Activated CD8-positive, alpha-beta memory T cell treated with anti-CD3 and anti-CD28 coated beads for 48 hours (primary cell): ENCODE results near the gene FMNL2.

Source experiments
- DNase-seq, 3 experiments: peaks; one replicate each; pipeline ENCODE4 v3.0.0-alpha.2; 2020; ENCODE audit warnings: low read depth in 2 of 3, low spot score in 2 of 3

Gene FMNL2

GRCh38 chr2:152644189-152644873 lies 309.4 kb downstream of the FMNL2 start:
- DNase-seq: no peak

DNA sequence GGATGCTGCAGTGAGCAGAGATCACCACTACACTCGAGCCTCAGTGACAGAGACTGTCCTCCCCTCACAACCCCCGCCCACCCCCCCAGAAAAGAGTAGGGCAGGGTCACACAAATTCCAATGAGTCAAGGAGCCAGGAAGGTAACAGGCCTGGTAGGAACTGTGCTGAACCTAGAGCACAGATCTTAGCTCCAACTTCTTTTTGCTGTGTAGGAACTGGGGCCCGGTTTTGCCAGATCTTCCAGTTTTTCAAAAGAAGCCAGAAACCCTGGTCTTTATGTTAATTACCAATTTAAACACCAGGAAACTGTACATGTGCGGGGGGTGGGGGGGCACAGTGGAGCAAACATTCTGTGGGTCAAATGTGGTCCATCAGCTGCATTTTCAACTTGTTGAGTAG lies 311.3 kb downstream of the FMNL2 start:
- no peak for DNase-seq

- DNase-seq: no peak
Observed at GRCh38 chr2:152646775-152647174, 311.8 kb downstream of the FMNL2 start.

DNA sequence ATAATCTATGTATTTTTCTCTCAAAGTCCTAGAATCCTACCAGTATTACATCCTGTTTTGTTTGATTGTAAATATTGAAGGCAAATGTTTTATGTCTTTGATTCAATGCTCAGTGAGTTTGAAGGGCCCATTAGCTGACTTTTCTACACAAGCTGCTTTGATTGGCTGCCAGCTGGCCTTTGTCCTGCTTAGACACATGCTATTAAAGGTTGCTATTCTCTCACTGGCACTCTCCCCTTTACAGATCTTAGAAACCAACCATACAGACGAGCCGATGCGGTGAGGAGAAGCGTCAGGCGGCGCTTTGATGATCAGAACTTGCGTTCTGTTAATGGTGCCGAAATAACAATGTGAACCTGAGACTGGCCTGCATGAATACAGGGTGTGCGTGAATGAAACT lies 312.6 kb downstream of the FMNL2 start:
- DNase-seq: no peak

- no peak for DNase-seq
Observed at GRCh38 chr2:152648336-152648735, 313.4 kb downstream of the FMNL2 start.

DNA sequence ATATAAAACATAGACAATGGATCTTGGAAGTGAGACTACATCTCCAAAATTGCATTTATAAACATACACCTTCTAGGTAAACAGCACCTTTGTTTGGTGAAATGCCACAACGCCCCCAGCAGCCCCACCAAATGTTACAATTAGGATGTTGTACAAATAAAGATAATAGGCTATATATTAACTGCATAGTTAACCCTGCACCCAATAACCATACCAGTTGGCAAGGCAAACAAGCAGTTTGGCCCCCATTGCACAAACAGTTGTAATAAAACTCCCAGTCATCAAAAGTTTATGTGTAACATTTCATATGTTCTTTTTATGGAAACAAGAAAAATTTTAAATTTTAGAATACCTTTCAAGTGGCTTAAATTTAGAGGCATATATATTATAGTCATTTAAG lies 315.0 kb downstream of the FMNL2 start:
- DNase-seq: no peak

GRCh38 chr2:152650768-152651371 lies 315.9 kb downstream of the FMNL2 start:
- no peak for DNase-seq

DNA sequence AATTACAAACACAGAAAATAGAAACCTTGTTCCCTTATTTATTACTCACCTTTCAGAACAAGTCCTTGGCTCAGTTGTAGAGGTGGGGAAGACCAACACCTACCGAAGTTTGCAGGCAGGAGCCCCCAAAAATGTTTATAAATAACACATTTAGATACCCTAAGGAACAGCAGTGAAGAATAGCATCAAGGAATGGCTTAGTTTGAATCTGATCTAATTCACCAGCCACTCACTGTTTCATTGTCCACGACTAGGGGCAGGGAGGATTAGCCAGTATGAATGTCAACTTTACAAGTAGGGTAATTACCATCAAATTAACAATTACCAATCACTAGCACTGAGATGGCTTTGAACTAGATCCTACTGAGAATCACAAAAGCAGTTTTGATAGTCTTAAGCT lies 316.9 kb downstream of the FMNL2 start:
- DNase-seq: no peak

DNA sequence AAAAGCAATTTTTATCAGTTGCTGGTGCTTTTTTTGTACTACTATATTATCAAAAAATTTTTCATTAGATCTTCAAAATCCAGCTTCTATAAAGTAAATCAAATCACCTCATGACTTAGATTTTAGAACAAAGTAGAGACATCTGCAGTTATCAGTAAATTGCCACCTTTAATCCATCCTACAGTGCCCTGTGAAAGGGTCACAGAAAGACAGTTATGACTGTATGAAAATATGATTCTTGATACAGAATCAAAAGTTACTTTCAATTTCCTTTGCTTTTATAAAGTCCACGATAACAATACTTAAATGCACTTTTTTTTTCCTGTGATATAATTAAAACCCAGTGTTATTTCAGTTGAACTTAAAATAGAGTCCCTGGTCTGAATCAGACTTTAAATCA lies 320.9 kb downstream of the FMNL2 start:
- no peak for DNase-seq

- no peak for DNase-seq
Observed at GRCh38 chr2:152657043-152657442, 322.1 kb downstream of the FMNL2 start.

- no peak for DNase-seq
Observed at GRCh38 chr2:152658221-152658620, 323.2 kb downstream of the FMNL2 start.

GRCh38 chr2:152661076-152661475 lies 326.1 kb downstream of the FMNL2 start:
- no peak for DNase-seq

- DNase-seq: no peak
Observed at GRCh38 chr2:152664725-152665124, 329.8 kb downstream of the FMNL2 start.

DNA sequence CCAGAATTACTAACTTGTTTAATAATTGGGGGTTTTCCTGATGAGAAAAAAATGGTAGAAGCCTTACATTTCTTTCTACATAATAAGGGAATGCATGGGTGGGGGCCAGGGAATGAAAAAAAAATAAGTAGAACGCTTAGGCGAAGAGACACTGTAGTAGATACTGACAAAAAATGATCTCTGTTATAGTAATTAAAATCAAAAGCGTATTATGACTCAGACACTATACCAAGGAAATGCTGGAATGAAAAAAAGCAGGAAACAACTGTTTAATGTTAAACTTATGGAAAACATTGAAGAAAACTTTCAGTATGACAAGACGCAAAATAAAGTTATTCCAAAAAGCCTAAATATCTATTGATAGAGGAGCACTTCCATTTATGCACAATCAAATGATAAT lies 339.4 kb downstream of the FMNL2 start:
- DNase-seq: no peak

GRCh38 chr2:152676461-152676860 lies 341.5 kb downstream of the FMNL2 start:
- DNase-seq: no peak

- DNase-seq: no peak
Observed at GRCh38 chr2:152678808-152679207, 343.8 kb downstream of the FMNL2 start.

- no peak for DNase-seq
Observed at GRCh38 chr2:152682663-152683062, 347.7 kb downstream of the FMNL2 start.

DNA sequence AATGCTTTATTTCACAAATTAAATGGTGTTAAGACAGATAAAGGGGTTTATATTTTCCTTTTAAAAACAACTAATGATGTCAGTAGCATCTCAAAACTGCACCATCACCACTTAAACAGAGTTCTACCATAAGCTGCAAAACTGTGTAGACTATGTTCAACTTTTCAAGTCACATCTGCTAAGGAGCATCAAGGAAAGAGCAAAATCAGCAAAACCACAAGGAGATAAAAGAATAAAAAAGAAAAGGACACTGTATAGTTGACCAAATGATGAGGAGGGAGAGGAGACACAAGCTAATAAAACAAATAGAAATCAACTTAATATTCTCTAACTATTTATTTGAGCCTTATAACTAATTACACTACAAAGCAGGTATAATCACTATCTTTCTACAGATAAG lies 348.4 kb downstream of the FMNL2 start:
- no peak for DNase-seq

DNA sequence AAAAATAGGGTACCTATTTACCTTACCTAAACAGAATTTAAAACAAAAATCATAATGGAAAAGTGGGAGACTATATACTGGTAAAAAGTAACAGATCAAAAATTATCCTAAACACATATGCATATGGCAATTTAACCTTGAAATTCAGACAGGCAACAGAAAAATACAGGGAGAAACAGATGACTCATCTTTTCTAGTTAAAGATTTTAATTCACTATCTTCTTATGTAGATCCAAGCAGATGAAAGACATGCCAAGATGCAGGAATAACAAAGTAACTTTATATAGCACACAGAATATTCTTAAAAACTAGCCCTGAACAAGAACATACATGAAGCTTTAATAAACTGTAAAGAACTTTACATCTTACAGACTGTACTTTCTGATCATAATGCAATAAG lies 351.3 kb downstream of the FMNL2 start:
- no peak for DNase-seq

DNA sequence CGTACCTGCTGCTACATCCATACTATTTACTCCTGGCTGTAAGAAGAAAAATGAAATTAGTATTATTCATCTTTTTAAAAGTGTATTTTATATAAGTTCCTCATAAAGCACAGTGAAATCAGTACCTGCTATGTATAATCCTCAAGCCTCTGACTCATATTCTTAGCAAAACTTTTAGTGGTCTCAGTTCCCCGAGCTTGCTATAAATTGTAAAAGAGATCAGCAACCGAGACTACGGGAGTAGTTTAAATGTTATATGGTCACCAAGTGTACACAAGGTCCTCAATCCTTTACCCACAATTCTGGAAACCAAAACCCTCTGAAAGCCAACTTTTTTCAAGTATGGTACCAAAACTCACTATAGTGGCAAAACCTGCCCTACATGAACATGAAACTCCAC lies 358.1 kb downstream of the FMNL2 start:
- no peak for DNase-seq

GRCh38 chr2:152694161-152694661 lies 359.2 kb downstream of the FMNL2 start:
- DNase-seq: no peak

GRCh38 chr2:152695763-152696162 lies 360.8 kb downstream of the FMNL2 start:
- no peak for DNase-seq

- DNase-seq: no peak
Observed at GRCh38 chr2:152696476-152696875, 361.5 kb downstream of the FMNL2 start.
